HepG2 (cell line): ENCODE data around the gene SERPINI1. TPM values are rescaled to one million over a fixed set of nuclear protein-coding genes. Genes with fewer than 3 reads are reported as not detected.

Experiments used
- ATAC-seq: fragments of 200-7000 bp; cut with Tn5 transposase; 3 replicates; pipeline ENCODE4 v1.9.1; 2020; ENCODE audit warnings: mild to moderate bottlenecking, moderate library complexity
- BruUV-seq: library from RNA; stranded (reverse); fragments of 400-500 nt; replicated peaks from 2 replicates; lab custom pipeline; 2021; lab: Mats Ljungman, UMichigan
- CTCF ChIA-PET: fragments of 300-600 bp; formaldehyde crosslinking; extraction: SDS; loops from one replicate; lab custom pipeline; 2021; ENCODE audit warnings: low total read pairs, inconsistent platforms, low intra/inter-chr PET ratio; lab: Yijun Ruan, JAX
- POLR2A ChIA-PET: fragments of 350-600 bp; sonication (Branson Sonifier 250); formaldehyde crosslinking; loops from one replicate; lab custom pipeline; 2020; ENCODE audit warnings: antibody characterized with exemption, inconsistent platforms; lab: Yijun Ruan, JAX
- DNase-seq: peaks from one replicate; pipeline ENCODE4 v3.0.0-alpha.2; 2015; ENCODE audit warnings: low spot score
- FAIRE-seq: peaks from 3 replicates; lab custom pipeline; 2011; peaks lifted over from hg19 to GRCh38; lab: Jason Lieb, UNC
- H2AFZ ChIP-seq: one replicate; pipeline ENCODE4 v1.6.1; 2011; ENCODE audit warnings: low read length, inconsistent platforms
- H3K27ac ChIP-seq: fragments of 300-600 bp; 3 replicates; pipeline ENCODE4 v1.8.0; 2011; ENCODE audit warnings: mixed run types, mild to moderate bottlenecking, mixed read lengths, low read length, inconsistent platforms; ENCODE audit not compliant: insufficient read depth; ENCODE audit errors: extremely low read length
- H3K27me3 ChIP-seq, 2 experiments: fragments of 200-600 bp in 1 of 2; 2 replicates in 1 of 2; 3 replicates in 1 of 2; pipeline versions ENCODE4 v1.6.0 to v1.8.0; 2011; ENCODE audit warnings: low read length in 2 of 2, mild to moderate bottlenecking in 2 of 2, moderate library complexity in 2 of 2, inconsistent platforms in 1 of 2; ENCODE audit not compliant: insufficient read depth in 2 of 2, control insufficient read depth in 1 of 2
- H3K36me3 ChIP-seq, 2 experiments: fragments of 200-600 bp in 1 of 2; replicated peaks in 1 of 2; 2 replicates in 1 of 2; 3 replicates in 1 of 2; pipeline versions ENCODE4 v1.5.1 to v1.8.0; 2011; ENCODE audit warnings: low read length in 2 of 2, inconsistent platforms in 1 of 2; ENCODE audit not compliant: insufficient read depth in 2 of 2, control insufficient read depth in 1 of 2
- H3K4me1 ChIP-seq: 2 replicates; pipeline ENCODE4 v1.5.1; 2012; ENCODE audit warnings: low read length, inconsistent platforms; ENCODE audit not compliant: insufficient read depth
- H3K4me2 ChIP-seq: 2 replicates; pipeline ENCODE4 v1.6.0; 2011; ENCODE audit warnings: low read depth, low read length, inconsistent platforms
- H3K4me3 ChIP-seq, 3 experiments: fragments of 200-600 bp in 1 of 3; sonication (generic), shearing (Covaris generic) in 1 of 3; replicated peaks in 1 of 3; 2 replicates each; pipeline ENCODE4 v1.5.1; 2011 to 2016; ENCODE audit warnings: low read length in 3 of 3, inconsistent platforms in 2 of 3, low read depth in 2 of 3, mild to moderate bottlenecking in 2 of 3, control low read depth in 1 of 3, mixed read lengths in 1 of 3; ENCODE audit not compliant: insufficient read depth in 1 of 3
- H3K79me2 ChIP-seq: one replicate; pipeline ENCODE4 v1.6.1; 2011; ENCODE audit warnings: low read length, inconsistent platforms; ENCODE audit not compliant: insufficient read depth
- H3K9ac ChIP-seq: 2 replicates; pipeline ENCODE4 v1.6.0; 2011; ENCODE audit warnings: mild to moderate bottlenecking, low read depth, low read length, inconsistent platforms; ENCODE audit not compliant: insufficient read depth
- H3K9me3 ChIP-seq: 2 replicates; pipeline ENCODE4 v1.5.1; 2012; ENCODE audit warnings: mild to moderate bottlenecking, low read length
- H4K20me1 ChIP-seq: 2 replicates; pipeline ENCODE4 v1.6.0; 2011; ENCODE audit warnings: inconsistent platforms, mild to moderate bottlenecking, low read length, moderate library complexity; ENCODE audit not compliant: insufficient read depth
- FOXJ3 ChIP-seq: sonication (generic); formaldehyde crosslinking; IDR thresholded peaks from 2 replicates; pipeline ENCODE4 v1.4.0; 2020; ENCODE audit warnings: missing genetic modification reagents, mild to moderate bottlenecking, borderline replicate concordance
- KLF9 ChIP-seq: IDR thresholded peaks from 2 replicates; pipeline ENCODE4 v1.6.1; 2016; ENCODE audit warnings: low read depth
- RERE ChIP-seq: IDR thresholded peaks from 2 replicates; pipeline ENCODE4 v1.6.1; 2016; ENCODE audit warnings: low read depth, missing genetic modification reagents, missing compliant biosample characterization
- SP140L ChIP-seq: sonication (generic); formaldehyde crosslinking; IDR thresholded peaks from 2 replicates; pipeline ENCODE4 v1.4.0; 2020; ENCODE audit warnings: missing genetic modification reagents, borderline replicate concordance
- SRF ChIP-seq: IDR thresholded peaks from 2 replicates; pipeline ENCODE4 v1.6.1; 2011; ENCODE audit warnings: mild to moderate bottlenecking, low read depth, low read length, moderate library complexity
- ZFP36L1 ChIP-seq: sonication (generic); formaldehyde crosslinking; IDR thresholded peaks from 2 replicates; pipeline ENCODE4 v1.8.0; 2022; ENCODE audit warnings: mild to moderate bottlenecking, missing genetic modification reagents, moderate library complexity
- ZMAT3 ChIP-seq: sonication (generic); formaldehyde crosslinking; conservative IDR thresholded peaks from 2 replicates; pipeline ENCODE4 v1.7.0; 2021; ENCODE audit warnings: missing genetic modification reagents
- ZNF3 ChIP-seq: IDR thresholded peaks from 2 replicates; pipeline ENCODE4 v1.7.0; 2017; ENCODE audit warnings: inconsistent platforms
- ZNF619 ChIP-seq: sonication (generic); formaldehyde crosslinking; IDR thresholded peaks from 2 replicates; pipeline ENCODE4 v1.4.0; 2020; ENCODE audit warnings: mild to moderate bottlenecking, missing genetic modification reagents
- ZNF746 ChIP-seq: sonication (generic); formaldehyde crosslinking; IDR thresholded peaks from 2 replicates; pipeline ENCODE4 v1.8.0; 2022; ENCODE audit warnings: mild to moderate bottlenecking, missing genetic modification reagents
- in situ Hi-C: cut with HindIII; loops from 2 replicates; pipeline ENCODE4 v1.10.0; 2017; ENCODE audit warnings: low pct_unique_long_range_greater_than_20kb; ENCODE audit not compliant: extremely low pct_ligation_motif_present
- intact Hi-C: fragments of 100-400 bp; cut with micrococcal nuclease; formaldehyde crosslinking; loops from one replicate; pipeline ENCODE4 v1.10.0; 2022; ENCODE audit not compliant: unreplicated experiment
- polyA plus RNA-seq, 8 experiments: library from polyadenylated mRNA; depleted of rRNA in 3 of 8; stranded (reverse) in 7 of 8; unstranded in 1 of 8; fragments of >200 nt; fragmentation: Illumina TruSeq in 4 of 8; extraction: Trizol in 4 of 8; gene quantifications; 2 replicates each; pipeline versions ENCODE4 v1.2.1 to v1.2.3, GENCODE V29; 2011 to 2016; ENCODE audit warnings: low read depth in 4 of 8, missing spikeins in 1 of 8, mixed read lengths in 1 of 8; ENCODE audit not compliant: insufficient read depth in 1 of 8
- total RNA-seq, 5 experiments: library from RNA; depleted of rRNA; stranded (reverse); fragments of >200 nt; fragmentation: Illumina TruSeq; extraction: Trizol; gene quantifications; 2 replicates each; pipeline ENCODE4 v1.2.3, GENCODE V29; 2016; ENCODE audit warnings: low read depth in 1 of 5

Gene SERPINI1
- total and polyA plus RNA-seq, 2 of the 13 experiments (the other 11 are each of a cell fraction or from before 2014, with no cell fraction given): 14.7 to 58.0 TPM

- intact Hi-C loops: no loop called here
- no peak overlapping the region for H3K27ac ChIP-seq
- FAIRE-seq (no peak), ATAC-seq (no peak), DNase-seq (no peak)
- H2AFZ ChIP-seq: no peak overlapping the region
- CTCF ChIA-PET: no interaction called here
- POLR2A ChIA-PET: no interaction called here
- no peak for TF ChIP-seq SP140L (CRISPR knock-in tag)
- no peak for TF ChIP-seq SRF
- no peak for TF ChIP-seq ZMAT3 (CRISPR knock-in tag)
- no peak for TF ChIP-seq RERE (CRISPR knock-in tag)
- no peak for TF ChIP-seq KLF9 (CRISPR knock-in tag)
- no peak for TF ChIP-seq ZNF3 (CRISPR knock-in tag)
- TF ChIP-seq ZNF746: no peak
- TF ChIP-seq ZNF619: no peak
- no peak for TF ChIP-seq ZFP36L1
- no peak for TF ChIP-seq FOXJ3 (CRISPR knock-in tag)
- no peaks in the 10 kb centered on the region for H3K27me3 ChIP-seq
- no peaks in the 10 kb centered on the region for H3K36me3 ChIP-seq
- H3K9ac ChIP-seq: no peak overlapping the region
- no peak overlapping the region for H3K4me3 ChIP-seq
- no peaks in the 10 kb centered on the region for H3K79me2 ChIP-seq
- H4K20me1 ChIP-seq: no peaks in the 10 kb centered on the region
- no peaks in the 10 kb centered on the region for H3K4me1 ChIP-seq
- no TSS peak for BruUV-seq
- no peak overlapping the region for H3K4me2 ChIP-seq
- H3K9me3 ChIP-seq: no peaks in the 10 kb centered on the region
- in situ Hi-C loops: no loop called here
Observed at GRCh38 chr3:167798443-167798842, 62.9 kb downstream of the SERPINI1 start.
